ENCODE results near the gene VSIR. TPM values are rescaled to one million over a fixed set of nuclear protein-coding genes. Genes with fewer than 3 reads are reported as not detected.

Gene VSIR
- total RNA-seq, 1 donor from 2014 or later = not detected

DNA sequence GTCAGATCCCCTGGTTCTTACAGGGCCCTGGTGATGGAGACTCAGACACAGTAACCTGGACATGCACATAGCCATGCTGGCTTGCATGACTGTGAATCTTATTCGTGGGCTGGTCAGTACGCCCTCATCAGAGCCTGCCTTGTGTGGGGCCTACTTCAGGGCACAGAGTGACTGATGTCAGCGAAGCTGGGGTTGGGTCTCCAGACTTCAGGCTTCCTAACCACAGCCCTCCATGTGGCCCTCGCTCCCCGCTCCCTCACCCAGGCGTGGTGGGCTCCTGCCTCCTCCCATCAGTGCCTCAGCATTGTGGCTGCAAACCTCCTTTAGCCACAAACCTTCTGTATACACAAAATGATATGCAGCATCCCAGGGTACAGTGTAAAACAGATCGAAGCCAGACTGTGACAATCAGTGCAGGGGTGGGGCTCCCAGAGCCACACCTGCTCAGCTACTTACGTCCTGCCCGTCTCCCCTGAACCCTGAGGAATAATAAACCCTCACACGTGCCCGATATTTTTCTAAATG lies 46.7 kb downstream of the VSIR start:
- Histone ChIP-seq H3K27me3 (no peaks in the 10 kb centered on the region), H3K27ac (no peak overlapping the region), H3F3A (ENCODE audit: low read depth) (no peaks in the 10 kb centered on the region), H3K9ac (no peak overlapping the region), H3K36me3 (no peaks in the 10 kb centered on the region), H3K9me3 (ENCODE audit: low read depth) (no peaks in the 10 kb centered on the region), H3K4me3 (no peak overlapping the region), H2AFZ (replicated peaks) (peak overlapping the region; percentile 2), H3K4me2 (no peak overlapping the region), H3K79me2 (ENCODE audit: low read depth) (no peaks in the 10 kb centered on the region), H3K4me1 (peaks cover 9% of the 10 kb centered on the region), H4K20me1 (ENCODE audit: low read depth) (no peaks in the 10 kb centered on the region)
- peaks cover 9% of the 10 kb centered on the region for H3K27me3 Mint-ChIP-seq (ENCODE audit: insufficient read depth, low read depth)
- no peak overlapping the region for H3K27ac Mint-ChIP-seq
- H3K4me3 Mint-ChIP-seq = no peak overlapping the region
- no peak for TF ChIP-seq EZH2phosphoT487 (IDR thresholded peaks at IDR 0.05)
- peaks cover 34% of the 10 kb centered on the region for H3K4me1 Mint-ChIP-seq
- DNase-seq (ENCODE audit: low spot score) = no peak
- H3K36me3 Mint-ChIP-seq = no peaks in the 10 kb centered on the region
- H3K9me3 Mint-ChIP-seq = no peaks in the 10 kb centered on the region

DNA sequence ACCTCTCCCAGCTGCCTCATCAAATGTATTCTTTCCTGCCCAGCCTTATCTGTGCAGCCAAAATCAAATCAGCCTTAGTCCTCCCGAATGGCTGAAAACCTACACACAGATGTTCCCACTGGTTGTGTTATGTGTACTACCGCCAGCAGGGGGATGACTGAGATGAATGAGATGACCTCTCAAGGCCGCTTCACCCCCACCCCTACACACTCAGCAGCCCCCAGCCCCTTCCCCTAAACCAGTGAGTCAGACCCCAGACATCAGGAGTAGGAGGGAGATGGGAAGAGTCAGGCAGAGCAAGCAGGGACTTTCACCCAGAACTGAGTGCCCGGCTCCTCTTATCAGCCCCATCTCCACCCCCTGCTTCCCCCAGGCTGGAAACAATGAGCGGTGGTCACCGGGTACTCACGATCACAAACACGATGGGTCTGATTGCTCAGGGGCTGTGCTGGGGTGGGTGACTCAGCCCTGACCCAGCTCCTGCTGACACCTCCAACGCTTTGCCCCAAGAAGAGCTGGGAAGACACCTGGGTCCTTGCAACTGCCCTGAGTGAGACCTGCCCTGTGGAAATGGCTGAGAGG lies 47.2 kb downstream of the VSIR start:
- Histone ChIP-seq H3K27me3 (no peaks in the 10 kb centered on the region), H3K4me3 (no peak overlapping the region), H3K4me1 (peaks cover 9% of the 10 kb centered on the region), H2AFZ (replicated peaks) (peak overlapping the region; percentile 2), H3K79me2 (ENCODE audit: low read depth) (no peaks in the 10 kb centered on the region), H3F3A (ENCODE audit: low read depth) (no peaks in the 10 kb centered on the region), H4K20me1 (ENCODE audit: low read depth) (no peaks in the 10 kb centered on the region), H3K36me3 (no peaks in the 10 kb centered on the region), H3K27ac (no peak overlapping the region), H3K9ac (no peak overlapping the region), H3K9me3 (ENCODE audit: low read depth) (no peaks in the 10 kb centered on the region), H3K4me2 (no peak overlapping the region)
- no peak overlapping the region for H3K4me3 Mint-ChIP-seq
- no peaks in the 10 kb centered on the region for H3K36me3 Mint-ChIP-seq
- DNase-seq (ENCODE audit: low spot score) = peak; percentile 61
- peaks cover 34% of the 10 kb centered on the region for H3K4me1 Mint-ChIP-seq
- peak overlapping the region; percentile 77 for H3K27ac Mint-ChIP-seq
- TF ChIP-seq EZH2phosphoT487 (IDR thresholded peaks at IDR 0.05) (no peak), EZH2 (IDR thresholded peaks at IDR 0.05) (no peak)
- TF ChIP-seq, protein P1, sequence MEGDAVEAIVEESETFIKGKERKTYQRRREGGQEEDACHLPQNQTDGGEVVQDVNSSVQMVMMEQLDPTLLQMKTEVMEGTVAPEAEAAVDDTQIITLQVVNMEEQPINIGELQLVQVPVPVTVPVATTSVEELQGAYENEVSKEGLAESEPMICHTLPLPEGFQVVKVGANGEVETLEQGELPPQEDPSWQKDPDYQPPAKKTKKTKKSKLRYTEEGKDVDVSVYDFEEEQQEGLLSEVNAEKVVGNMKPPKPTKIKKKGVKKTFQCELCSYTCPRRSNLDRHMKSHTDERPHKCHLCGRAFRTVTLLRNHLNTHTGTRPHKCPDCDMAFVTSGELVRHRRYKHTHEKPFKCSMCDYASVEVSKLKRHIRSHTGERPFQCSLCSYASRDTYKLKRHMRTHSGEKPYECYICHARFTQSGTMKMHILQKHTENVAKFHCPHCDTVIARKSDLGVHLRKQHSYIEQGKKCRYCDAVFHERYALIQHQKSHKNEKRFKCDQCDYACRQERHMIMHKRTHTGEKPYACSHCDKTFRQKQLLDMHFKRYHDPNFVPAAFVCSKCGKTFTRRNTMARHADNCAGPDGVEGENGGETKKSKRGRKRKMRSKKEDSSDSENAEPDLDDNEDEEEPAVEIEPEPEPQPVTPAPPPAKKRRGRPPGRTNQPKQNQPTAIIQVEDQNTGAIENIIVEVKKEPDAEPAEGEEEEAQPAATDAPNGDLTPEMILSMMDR (IDR thresholded peaks at IDR 0.05) = peak; percentile 54
- peaks cover 9% of the 10 kb centered on the region for H3K27me3 Mint-ChIP-seq (ENCODE audit: insufficient read depth, low read depth)
- H3K9me3 Mint-ChIP-seq = no peaks in the 10 kb centered on the region

DNA sequence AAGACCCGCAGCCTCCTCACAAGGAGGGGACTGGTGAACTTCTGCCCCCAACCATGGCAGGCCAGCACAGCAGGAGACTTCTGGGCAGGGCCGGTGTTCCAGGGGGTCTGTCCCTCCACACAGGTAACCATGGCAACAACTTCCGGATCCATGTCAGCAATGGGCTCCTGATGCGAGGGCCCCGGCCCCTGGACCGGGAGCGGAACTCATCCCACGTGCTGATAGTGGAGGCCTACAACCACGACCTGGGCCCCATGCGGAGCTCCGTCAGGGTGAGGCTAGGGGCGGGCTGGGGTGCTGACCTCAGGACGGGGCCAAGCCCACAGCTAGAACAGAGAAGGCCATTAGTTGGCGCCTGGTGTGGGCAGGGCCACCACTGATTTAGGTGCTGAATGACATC lies 48.1 kb downstream of the VSIR start:
- no peak overlapping the region for H3K4me3 Mint-ChIP-seq
- H3K9me3 ChIP-seq (ENCODE audit: low read depth) = no peaks in the 10 kb centered on the region
- no peak overlapping the region for H3K4me3 ChIP-seq
- H3F3A ChIP-seq (ENCODE audit: low read depth) = no peaks in the 10 kb centered on the region
- H3K27ac ChIP-seq = no peak overlapping the region
- H4K20me1 ChIP-seq (ENCODE audit: low read depth) = no peaks in the 10 kb centered on the region
- no peak overlapping the region for H3K9ac ChIP-seq
- H3K27me3 Mint-ChIP-seq (ENCODE audit: insufficient read depth, low read depth) = peaks cover 9% of the 10 kb centered on the region
- no peak overlapping the region for H3K4me2 ChIP-seq
- peaks cover 42% of the 10 kb centered on the region for H3K4me1 Mint-ChIP-seq
- peaks cover 11% of the 10 kb centered on the region for H3K4me1 ChIP-seq
- no peak overlapping the region for H3K27ac Mint-ChIP-seq
- no peaks in the 10 kb centered on the region for H3K36me3 Mint-ChIP-seq
- no peak overlapping the region for H2AFZ ChIP-seq (replicated peaks)
- no peaks in the 10 kb centered on the region for H3K79me2 ChIP-seq (ENCODE audit: low read depth)
- no peaks in the 10 kb centered on the region for H3K36me3 ChIP-seq
- TF ChIP-seq, protein P1 (IDR thresholded peaks at IDR 0.05) = no peak
- TF ChIP-seq EZH2 (IDR thresholded peaks at IDR 0.05) = no peak
- no peak for TF ChIP-seq EZH2phosphoT487 (IDR thresholded peaks at IDR 0.05)
- DNase-seq (ENCODE audit: low spot score) = no peak
- H3K27me3 ChIP-seq = no peaks in the 10 kb centered on the region
- no peaks in the 10 kb centered on the region for H3K9me3 Mint-ChIP-seq

DNA sequence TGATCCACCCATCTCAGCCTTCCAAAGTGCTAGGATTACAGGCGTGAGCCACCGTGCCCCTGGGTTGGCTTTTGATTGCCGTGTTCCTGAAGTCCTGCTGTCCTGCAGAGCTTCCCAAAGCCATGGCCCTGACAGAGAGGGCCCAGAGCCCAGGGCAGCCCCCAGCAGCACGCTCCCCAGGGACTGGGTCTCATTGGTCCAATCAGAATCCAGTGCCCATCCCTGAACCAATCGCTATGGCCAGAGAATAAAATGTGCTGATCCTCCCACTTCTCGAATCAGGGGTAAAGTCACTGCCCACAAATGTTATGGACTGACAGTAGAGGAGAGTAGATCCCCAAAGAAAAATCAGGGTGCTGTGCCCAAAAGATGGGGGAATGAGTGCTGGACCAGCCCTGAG lies 48.8 kb downstream of the VSIR start:
- no peak overlapping the region for H3K27ac ChIP-seq
- TF ChIP-seq, protein P1 (IDR thresholded peaks at IDR 0.05) = no peak
- TF ChIP-seq EZH2phosphoT487 (IDR thresholded peaks at IDR 0.05) = no peak
- no peak for TF ChIP-seq EZH2 (IDR thresholded peaks at IDR 0.05)
- Mint-ChIP-seq H3K4me3 (no peak overlapping the region), H3K27ac (peak overlapping the region; percentile 37), H3K9me3 (no peaks in the 10 kb centered on the region), H3K27me3 (ENCODE audit: insufficient read depth, low read depth) (peaks cover 9% of the 10 kb centered on the region), H3K4me1 (peaks cover 48% of the 10 kb centered on the region), H3K36me3 (no peaks in the 10 kb centered on the region)
- H3K36me3 ChIP-seq = no peaks in the 10 kb centered on the region
- no peak overlapping the region for H2AFZ ChIP-seq (replicated peaks)
- no peak overlapping the region for H3K4me3 ChIP-seq
- no peak overlapping the region for H3K4me2 ChIP-seq
- H3K9me3 ChIP-seq (ENCODE audit: low read depth) = no peaks in the 10 kb centered on the region
- H3K4me1 ChIP-seq = peaks cover 18% of the 10 kb centered on the region
- H3K27me3 ChIP-seq = no peaks in the 10 kb centered on the region
- H3K9ac ChIP-seq = no peak overlapping the region
- H3F3A ChIP-seq (ENCODE audit: low read depth) = no peaks in the 10 kb centered on the region
- H4K20me1 ChIP-seq (ENCODE audit: low read depth) = no peaks in the 10 kb centered on the region
- no peaks in the 10 kb centered on the region for H3K79me2 ChIP-seq (ENCODE audit: low read depth)
- DNase-seq (ENCODE audit: low spot score) = no peak

All from neural progenitor cell (in vitro differentiated cells).